OCI-LY1 (cell line): ENCODE measurements around the gene C16orf74.
A peak's percentile ranks its signal among the peaks of the same experiment; 100 is the strongest.

Experiments used
- EZH2 ChIP-seq: fragments of 200-600 bp; sonication (generic), shearing (Covaris generic); IDR thresholded peaks from 2 replicates; pipeline ENCODE4 v1.8.0; 2017; ENCODE audit warnings: borderline replicate concordance, mixed run types, mild to moderate bottlenecking, antibody characterized with exemption, low read length, moderate library complexity, mixed read lengths
- TF ChIP-seq, protein P1 (sequence below): fragments of 200-600 bp; sonication (generic), shearing (Covaris generic); IDR thresholded peaks from 2 replicates; pipeline ENCODE4 v1.5.1; 2017; ENCODE audit warnings: mild to moderate bottlenecking, antibody characterized with exemption, low read length, moderate library complexity, mixed read lengths

DNA sequence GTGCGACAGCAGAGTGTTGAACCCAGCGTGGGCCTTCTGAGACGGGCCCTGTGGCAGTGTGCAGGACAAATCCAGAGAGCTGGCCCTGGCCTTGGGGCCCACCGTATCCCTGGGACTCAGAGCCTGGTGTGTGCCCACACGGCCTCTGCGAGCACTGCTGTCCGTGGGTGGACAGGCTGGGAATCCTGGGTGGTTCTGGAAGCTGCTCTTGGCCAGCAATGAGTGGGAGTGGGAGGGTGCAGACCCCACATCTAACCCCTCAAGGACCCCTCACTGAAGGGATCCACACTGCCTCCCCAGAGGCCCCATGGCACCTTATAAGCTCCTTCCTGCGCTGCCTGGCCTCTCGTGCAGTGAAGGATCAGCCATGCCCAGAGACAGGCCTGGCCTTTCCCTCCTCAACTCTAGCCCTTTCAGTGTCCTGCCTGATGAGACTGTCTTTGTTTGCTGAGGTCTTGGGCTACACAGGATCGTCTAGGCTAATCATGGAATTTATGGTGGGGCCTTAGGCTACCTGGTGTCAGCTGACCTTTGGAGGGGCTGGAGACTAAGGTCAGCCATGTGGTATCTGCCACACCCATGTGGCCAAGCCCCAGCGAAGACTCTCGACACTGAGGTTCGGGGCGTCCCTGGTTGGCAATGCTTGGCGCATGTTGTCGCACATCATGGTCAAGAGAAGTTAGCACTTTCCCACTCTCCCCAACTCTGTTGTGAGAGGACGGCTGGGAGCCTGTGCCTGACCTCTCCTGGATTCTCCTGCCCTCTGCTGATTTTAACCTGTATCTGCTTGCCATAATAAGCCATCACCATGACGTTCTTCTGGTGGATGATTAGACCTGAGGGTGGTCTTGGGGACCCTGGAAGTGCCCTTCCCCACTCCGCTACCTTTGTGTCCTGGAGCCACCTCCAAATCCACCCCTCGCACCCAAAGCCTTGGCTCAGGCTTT lies 45.7 kb downstream of the C16orf74 start:
- no peak for TF ChIP-seq EZH2
- TF ChIP-seq, protein P1, sequence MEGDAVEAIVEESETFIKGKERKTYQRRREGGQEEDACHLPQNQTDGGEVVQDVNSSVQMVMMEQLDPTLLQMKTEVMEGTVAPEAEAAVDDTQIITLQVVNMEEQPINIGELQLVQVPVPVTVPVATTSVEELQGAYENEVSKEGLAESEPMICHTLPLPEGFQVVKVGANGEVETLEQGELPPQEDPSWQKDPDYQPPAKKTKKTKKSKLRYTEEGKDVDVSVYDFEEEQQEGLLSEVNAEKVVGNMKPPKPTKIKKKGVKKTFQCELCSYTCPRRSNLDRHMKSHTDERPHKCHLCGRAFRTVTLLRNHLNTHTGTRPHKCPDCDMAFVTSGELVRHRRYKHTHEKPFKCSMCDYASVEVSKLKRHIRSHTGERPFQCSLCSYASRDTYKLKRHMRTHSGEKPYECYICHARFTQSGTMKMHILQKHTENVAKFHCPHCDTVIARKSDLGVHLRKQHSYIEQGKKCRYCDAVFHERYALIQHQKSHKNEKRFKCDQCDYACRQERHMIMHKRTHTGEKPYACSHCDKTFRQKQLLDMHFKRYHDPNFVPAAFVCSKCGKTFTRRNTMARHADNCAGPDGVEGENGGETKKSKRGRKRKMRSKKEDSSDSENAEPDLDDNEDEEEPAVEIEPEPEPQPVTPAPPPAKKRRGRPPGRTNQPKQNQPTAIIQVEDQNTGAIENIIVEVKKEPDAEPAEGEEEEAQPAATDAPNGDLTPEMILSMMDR: peak; percentile 6; the same call in 1 of the 2 replicates
